ENCODE results near the gene MEPCE. TPM values are rescaled to one million over a fixed set of nuclear protein-coding genes. Genes with fewer than 3 reads are reported as not detected.
"Not testable (repeated sequence)": the region's sequence is repeated elsewhere in the genome, so short reads cannot be mapped to it uniquely, and the experiment has no call there.

MEPCE gene
- total and polyA plus RNA-seq, 2 of the 8 experiments (the other 6 are each of a cell fraction or from before 2014, with no cell fraction given) = 22.8 to 48.8 TPM

GRCh38 chr7:100382234-100382853 is 47.3 kb upstream of the MEPCE start:
- not testable (repeated sequence) for H4K91ac ChIP-seq (replicated peaks; ENCODE audit: insufficient read length, low read length); H2AFZ ChIP-seq (ENCODE audit: low read length); H3K79me1 ChIP-seq (ENCODE audit: low read depth, low read length); H4K5ac ChIP-seq (ENCODE audit: insufficient read length, low read depth, low read length); H2AK5ac ChIP-seq (ENCODE audit: low read depth, low read length); H3K9me3 ChIP-seq (ENCODE audit: insufficient read depth in 2 of 2, low read depth in 1 of 2, low read length in 1 of 2); H3K56ac ChIP-seq (replicated peaks; ENCODE audit: insufficient read length, low read depth, low read length); H3K4me3 ChIP-seq (ENCODE audit: extremely low read depth in 1 of 4, insufficient read depth in 2 of 4, low read depth in 3 of 4, low read length in 4 of 4); H2BK5ac ChIP-seq (ENCODE audit: low read depth, low read length); H3K36me3 ChIP-seq (ENCODE audit: control insufficient read depth in 2 of 4, insufficient read depth in 4 of 4, low read length in 3 of 4); H3K4me1 ChIP-seq (replicated peaks in 1 of 4; ENCODE audit: control insufficient read depth in 3 of 4, insufficient read depth in 4 of 4, low read length in 3 of 4); H3K14ac ChIP-seq (ENCODE audit: insufficient read length); H3K27ac ChIP-seq (ENCODE audit: low read depth, low read length); H3K23me2 ChIP-seq (ENCODE audit: low read depth, low read length); H4K8ac ChIP-seq (ENCODE audit: extremely low read depth, insufficient read depth, low read length); H3K18ac ChIP-seq (ENCODE audit: extremely low read depth, low read length); DNase-seq (ENCODE audit: low read depth in 1 of 2, low spot score in 2 of 2); H2BK12ac ChIP-seq (ENCODE audit: low read depth, low read length); H2BK20ac ChIP-seq (ENCODE audit: low read length); H3K23ac ChIP-seq (ENCODE audit: insufficient read length); H4K20me1 ChIP-seq (replicated peaks in 1 of 2; ENCODE audit: control insufficient read depth in 1 of 2, insufficient read depth in 2 of 2, low read length in 2 of 2); H3K27me3 ChIP-seq (replicated peaks in 1 of 4; ENCODE audit: control insufficient read depth in 3 of 4, extremely low read depth in 1 of 4, insufficient read depth in 3 of 4, low read length in 3 of 4); H3K4ac ChIP-seq (replicated peaks; ENCODE audit: insufficient read length, low read depth, low read length); H2BK15ac ChIP-seq (ENCODE audit: low read length); H2BK120ac ChIP-seq (replicated peaks; ENCODE audit: low read depth, low read length); H3K79me2 ChIP-seq (ENCODE audit: control insufficient read depth in 1 of 2, insufficient read depth in 2 of 2, low read length in 2 of 2); H3K9ac ChIP-seq (replicated peaks in 1 of 4; ENCODE audit: extremely low read depth in 1 of 4, low read depth in 3 of 4, low read length in 3 of 4)
- WGBS, 2 experiments (ENCODE audit: extremely low coverage in 1 of 2, insufficient coverage in 1 of 2, insufficient read length in 1 of 2, insufficient replicate concordance in 2 of 2, low coverage in 1 of 2, low lambda C conversion rate in 2 of 2, missing lambda C conversion rate in 1 of 2) = 93% methylated on average over 8 of the region's 8 CpGs; no CpG with 5 or more reads in 1 of the 2 experiments
- ChIA-PET POLR2A (ENCODE audit: partially characterized antibody) (interaction anchor here (0.5 to 3.8 kb wide), 9 partner anchors 11 to 434 kb away, joined by 3 to 26 read pairs (median 4); partner anchors contain the start of genes MEPCE, PPP1R35 and ZCWPW1), CTCF (ENCODE audit: partially characterized antibody) (interaction anchor here (0.6 to 2.8 kb wide), 7 partner anchors 10 to 380 kb away, joined by 3 to 13 read pairs (median 3); no protein-coding TSS in a partner anchor)
- H3K4me2 ChIP-seq (ENCODE audit: insufficient read depth in 1 of 2, low read depth in 2 of 2, low read length in 2 of 2) = peak overlapping the region in 1 of 2 experiments; percentile 11; a peak in 1 of 4 replicates
- TF ChIP-seq TBP (IDR thresholded peaks at IDR 0.05; ENCODE audit: low read depth, low read length) (peak; percentile 30; the same call in 1 of the 2 replicates), SP1 (IDR thresholded peaks at IDR 0.05; ENCODE audit: low read depth, low read length) (peak; percentile 64; the same call in 1 of the 2 replicates), POLR2A (IDR thresholded peaks at IDR 0.05; ENCODE audit: control extremely low read depth in 1 of 2, low read depth in 2 of 2, low read length in 2 of 2) (0 out of 3 replicates have a peak, but pooled peaks of 1 of the 2 experiments have one; percentile 16)
- peak; percentile 36 for FAIRE-seq

All from H1 (cell line).